HepG2 (cell line): ENCODE measurements around the gene PLSCR4. TPM values are rescaled to one million over a fixed set of nuclear protein-coding genes. Genes with fewer than 3 reads are reported as not detected.
A peak's percentile ranks its signal among the peaks of the same experiment; 100 is the strongest.

ENCODE experiments used
- GLI4 ChIP-seq: sonication (generic); formaldehyde crosslinking; IDR thresholded peaks from 2 replicates; pipeline ENCODE4 v1.5.1; 2020; ENCODE audit warnings: missing genetic modification reagents, mild to moderate bottlenecking, moderate library complexity, borderline replicate concordance
- HMG20B ChIP-seq: conservative IDR thresholded peaks from 2 replicates; pipeline ENCODE4 v1.6.1; 2016; ENCODE audit warnings: missing genetic modification reagents, missing compliant biosample characterization
- HOMEZ ChIP-seq: IDR thresholded peaks from 2 replicates; pipeline ENCODE4 v1.6.1; 2016; ENCODE audit warnings: low read depth
- KDM5A ChIP-seq: fragments of 200-600 bp; sonication (generic); IDR thresholded peaks from 2 replicates; pipeline ENCODE4 v1.7.0; 2018; ENCODE audit warnings: antibody characterized with exemption, mild to moderate bottlenecking, low read length, borderline replicate concordance
- KLF11 ChIP-seq: IDR thresholded peaks from 2 replicates; pipeline ENCODE4 v1.6.1; 2016; ENCODE audit warnings: missing compliant biosample characterization
- MBD4 ChIP-seq: IDR thresholded peaks from 2 replicates; pipeline ENCODE4 v1.6.1; 2012; ENCODE audit warnings: low read length, inconsistent platforms, borderline replicate concordance
- PRDM10 ChIP-seq: sonication (generic); formaldehyde crosslinking; IDR thresholded peaks from 2 replicates; pipeline ENCODE4 v1.4.0; 2020; ENCODE audit warnings: low read depth, missing genetic modification reagents
- PRDM15 ChIP-seq: sonication (generic); formaldehyde crosslinking; IDR thresholded peaks from 2 replicates; pipeline ENCODE4 v1.4.0; 2020; ENCODE audit warnings: missing genetic modification reagents
- RBFOX2 ChIP-seq: fragments of 200-400 bp; formaldehyde crosslinking; IDR thresholded peaks from 2 replicates; pipeline ENCODE4 v1.6.1; 2017; ENCODE audit warnings: low read depth, mild to moderate bottlenecking, low read length
- TRIM24 ChIP-seq: sonication (generic); formaldehyde crosslinking; IDR thresholded peaks from 2 replicates; pipeline ENCODE4 v1.8.0; 2022; ENCODE audit warnings: mild to moderate bottlenecking, missing genetic modification reagents
- YEATS4 ChIP-seq: sonication (generic); formaldehyde crosslinking; IDR thresholded peaks from 2 replicates; pipeline ENCODE4 v1.4.0; 2020; ENCODE audit warnings: missing genetic modification reagents, borderline replicate concordance
- ZFAT ChIP-seq: sonication (generic); formaldehyde crosslinking; conservative IDR thresholded peaks from 2 replicates; pipeline ENCODE4 v1.8.1; 2023; ENCODE audit warnings: missing genetic modification reagents, inconsistent platforms
- ZNF296 ChIP-seq: sonication (generic); formaldehyde crosslinking; conservative IDR thresholded peaks from 2 replicates; pipeline ENCODE4 v1.5.0; 2020; ENCODE audit warnings: mild to moderate bottlenecking, missing genetic modification reagents
- ZNF337 ChIP-seq: sonication (generic); formaldehyde crosslinking; IDR thresholded peaks from 2 replicates; pipeline ENCODE4 v1.5.1; 2020; ENCODE audit warnings: missing genetic modification reagents, low read depth, mild to moderate bottlenecking, borderline replicate concordance
- ZNF354B ChIP-seq: sonication (generic); formaldehyde crosslinking; IDR thresholded peaks from 2 replicates; pipeline ENCODE4 v1.8.0; 2022; ENCODE audit warnings: mild to moderate bottlenecking, missing genetic modification reagents
- ZNF414 ChIP-seq: sonication (generic); formaldehyde crosslinking; IDR thresholded peaks from 2 replicates; pipeline ENCODE4 v1.5.0; 2020; ENCODE audit warnings: missing genetic modification reagents
- ZNF430 ChIP-seq: sonication (generic); formaldehyde crosslinking; IDR thresholded peaks from 2 replicates; pipeline ENCODE4 v1.9.0; 2021; ENCODE audit warnings: mild to moderate bottlenecking, missing genetic modification reagents
- ZNF724P ChIP-seq: sonication (generic); formaldehyde crosslinking; IDR thresholded peaks from 2 replicates; pipeline ENCODE4 v1.8.0; 2022; ENCODE audit warnings: missing genetic modification reagents, borderline replicate concordance
- ZSCAN31 ChIP-seq: sonication (generic); formaldehyde crosslinking; IDR thresholded peaks from 2 replicates; pipeline ENCODE4 v1.5.0; 2020; ENCODE audit warnings: low read depth, mild to moderate bottlenecking, missing genetic modification reagents
- polyA plus RNA-seq, 8 experiments: library from polyadenylated mRNA; depleted of rRNA in 3 of 8; stranded (reverse) in 7 of 8; unstranded in 1 of 8; fragments of >200 nt; fragmentation: Illumina TruSeq in 4 of 8; extraction: Trizol in 4 of 8; gene quantifications; 2 replicates each; pipeline versions ENCODE4 v1.2.1 to v1.2.3, GENCODE V29; 2011 to 2016; ENCODE audit warnings: low read depth in 4 of 8, missing spikeins in 1 of 8, mixed read lengths in 1 of 8; ENCODE audit not compliant: insufficient read depth in 1 of 8
- total RNA-seq, 5 experiments: library from RNA; depleted of rRNA; stranded (reverse); fragments of >200 nt; fragmentation: Illumina TruSeq; extraction: Trizol; gene quantifications; 2 replicates each; pipeline ENCODE4 v1.2.3, GENCODE V29; 2016; ENCODE audit warnings: low read depth in 1 of 5

The PLSCR4 gene
- total and polyA plus RNA-seq, 2 of the 13 experiments (the other 11 are each of a cell fraction or from before 2014, with no cell fraction given), result 1.5 to 59.0 TPM

- TF ChIP-seq PRDM15 (no peak), ZFAT (CRISPR knock-in tag) (no peak), ZNF337 (no peak), ZNF354B (CRISPR knock-in tag) (no peak), KDM5A (no peak), KLF11 (CRISPR knock-in tag) (no peak), ZNF724P (0 out of 2 replicates have a peak, but pooled peaks have one; percentile 30), MBD4 (no peak), ZSCAN31 (CRISPR knock-in tag) (no peak), RBFOX2 (peak; percentile 46), GLI4 (CRISPR knock-in tag) (peak; percentile 58; the same call in 1 of the 2 replicates), PRDM10 (CRISPR knock-in tag) (no peak), ZNF296 (no peak), TRIM24 (CRISPR knock-in tag) (no peak), YEATS4 (CRISPR knock-in tag) (0 out of 2 replicates have a peak, but pooled peaks have one; percentile 20), ZNF414 (no peak), HOMEZ (CRISPR knock-in tag) (no peak), ZNF430 (0 out of 2 replicates have a peak, but pooled peaks have one; percentile 35), HMG20B (CRISPR knock-in tag) (no peak)
These were observed at the start of gene PLSCR4 (continued) for GRCh38 chr3:146250449-146251382.
